ENCODE data around the gene PPP1R3G.
A peak's percentile ranks its signal among the peaks of the same experiment; 100 is the strongest.

PPP1R3G gene

GRCh38 chr6:5096482-5096881 is 11.3 kb downstream of the PPP1R3G start:
- no peaks in the 10 kb centered on the region for H3K36me3 ChIP-seq (replicated peaks in 1 of 2; ENCODE audit: control insufficient read depth in 2 of 2, insufficient read depth in 2 of 2, low read length in 2 of 2)
- H3K27me3 ChIP-seq (ENCODE audit: control insufficient read depth in 3 of 3, insufficient read depth in 3 of 3, low read depth in 1 of 3, low read length in 3 of 3), result no peaks in the 10 kb centered on the region
- no CpG with 5 or more reads among the region's 2 CpGs for WGBS, 2 donors (ENCODE audit: extremely low coverage in 2 of 2, insufficient read length in 2 of 2, insufficient replicate concordance in 1 of 2)
- H4K91ac ChIP-seq (ENCODE audit: low read depth, low read length, poor library complexity), result no peak overlapping the region
- no peak overlapping the region for H3K18ac ChIP-seq (ENCODE audit: low read length)
- H2AFZ ChIP-seq (ENCODE audit: low read length), result no peak overlapping the region
- H2BK120ac ChIP-seq (ENCODE audit: low read depth, low read length), result no peak overlapping the region
- H2BK5ac ChIP-seq (ENCODE audit: low read length), result no peak overlapping the region
- no peak overlapping the region for H4K8ac ChIP-seq (ENCODE audit: low read depth, low read length)
- H2BK12ac ChIP-seq (ENCODE audit: low read length), result no peak overlapping the region
- no peaks in the 10 kb centered on the region for H3K9me3 ChIP-seq (replicated peaks in 1 of 2; ENCODE audit: control insufficient read depth in 2 of 2, insufficient read depth in 1 of 2, low read depth in 1 of 2, low read length in 2 of 2)
- no peak overlapping the region for H2BK15ac ChIP-seq (ENCODE audit: low read length)
- H3K79me1 ChIP-seq (ENCODE audit: low read depth, low read length), result no peaks in the 10 kb centered on the region
- DNase-seq (ENCODE audit: low spot score), result no peak
- no peak overlapping the region for H3K4me3 ChIP-seq (ENCODE audit: low read length in 2 of 2)
- H2AK5ac ChIP-seq (ENCODE audit: low read depth, low read length), result no peak overlapping the region
- H3K27ac ChIP-seq (replicated peaks; ENCODE audit: low read length), result no peak overlapping the region
- H3K9ac ChIP-seq (ENCODE audit: low read depth, low read length, poor library complexity), result no peak overlapping the region
- no peak overlapping the region for H3K14ac ChIP-seq (ENCODE audit: low read length)
- H3K4me2 ChIP-seq (ENCODE audit: insufficient read depth, low read length, poor library complexity, severe bottlenecking), result no peak overlapping the region
- no peak overlapping the region for H3K23ac ChIP-seq (ENCODE audit: low read depth, low read length, poor library complexity)
- H3K4ac ChIP-seq (ENCODE audit: low read length), result no peak overlapping the region
- no peaks in the 10 kb centered on the region for H3K4me1 ChIP-seq (ENCODE audit: control insufficient read depth in 2 of 2, insufficient read depth in 1 of 2, low read depth in 1 of 2, low read length in 2 of 2)

GRCh38 chr6:5098501-5099270 is 13.5 kb downstream of the PPP1R3G start:
- WGBS, 2 donors (ENCODE audit: extremely low coverage in 2 of 2, insufficient read length in 2 of 2, insufficient replicate concordance in 1 of 2), result no CpG with 5 or more reads among the region's 14 CpGs

GRCh38 chr6:5099537-5099936 is 14.4 kb downstream of the PPP1R3G start:
- H2BK120ac ChIP-seq (ENCODE audit: low read depth, low read length), result no peak overlapping the region
- no peak overlapping the region for H2BK12ac ChIP-seq (ENCODE audit: low read length)
- WGBS, 2 donors (ENCODE audit: extremely low coverage in 2 of 2, insufficient read length in 2 of 2, insufficient replicate concordance in 1 of 2), result no CpG with 5 or more reads among the region's 3 CpGs
- no peak overlapping the region for H3K27ac ChIP-seq (replicated peaks; ENCODE audit: low read length)
- H3K23ac ChIP-seq (ENCODE audit: low read depth, low read length, poor library complexity), result no peak overlapping the region
- H3K4me1 ChIP-seq (ENCODE audit: control insufficient read depth in 2 of 2, insufficient read depth in 1 of 2, low read depth in 1 of 2, low read length in 2 of 2), result no peaks in the 10 kb centered on the region
- H3K4me2 ChIP-seq (ENCODE audit: insufficient read depth, low read length, poor library complexity, severe bottlenecking), result no peak overlapping the region
- H4K91ac ChIP-seq (ENCODE audit: low read depth, low read length, poor library complexity), result no peak overlapping the region
- H2AK5ac ChIP-seq (ENCODE audit: low read depth, low read length), result no peak overlapping the region
- no peak overlapping the region for H3K18ac ChIP-seq (ENCODE audit: low read length)
- no peak overlapping the region for H3K4ac ChIP-seq (ENCODE audit: low read length)
- H3K9ac ChIP-seq (ENCODE audit: low read depth, low read length, poor library complexity), result no peak overlapping the region
- no peak overlapping the region for H2AFZ ChIP-seq (ENCODE audit: low read length)
- H2BK15ac ChIP-seq (ENCODE audit: low read length), result no peak overlapping the region
- H2BK5ac ChIP-seq (ENCODE audit: low read length), result no peak overlapping the region
- H3K14ac ChIP-seq (ENCODE audit: low read length), result no peak overlapping the region
- H4K8ac ChIP-seq (ENCODE audit: low read depth, low read length), result no peak overlapping the region
- H3K4me3 ChIP-seq (ENCODE audit: low read length in 2 of 2), result no peak overlapping the region
- H3K27me3 ChIP-seq (ENCODE audit: control insufficient read depth in 3 of 3, insufficient read depth in 3 of 3, low read depth in 1 of 3, low read length in 3 of 3), result no peaks in the 10 kb centered on the region
- no peaks in the 10 kb centered on the region for H3K9me3 ChIP-seq (replicated peaks in 1 of 2; ENCODE audit: control insufficient read depth in 2 of 2, insufficient read depth in 1 of 2, low read depth in 1 of 2, low read length in 2 of 2)
- DNase-seq (ENCODE audit: low spot score), result no peak
- no peaks in the 10 kb centered on the region for H3K79me1 ChIP-seq (ENCODE audit: low read depth, low read length)
- no peaks in the 10 kb centered on the region for H3K36me3 ChIP-seq (replicated peaks in 1 of 2; ENCODE audit: control insufficient read depth in 2 of 2, insufficient read depth in 2 of 2, low read length in 2 of 2)

More at GRCh38 chr6:5098501-5099270, 13.5 kb downstream of the PPP1R3G start:
- no peaks in the 10 kb centered on the region for H3K4me1 ChIP-seq (ENCODE audit: control insufficient read depth in 2 of 2, insufficient read depth in 1 of 2, low read depth in 1 of 2, low read length in 2 of 2)
- H3K4ac ChIP-seq (ENCODE audit: low read length), result no peak overlapping the region
- H3K4me2 ChIP-seq (ENCODE audit: insufficient read depth, low read length, poor library complexity, severe bottlenecking), result no peak overlapping the region
- no peak overlapping the region for H2AFZ ChIP-seq (ENCODE audit: low read length)
- no peak overlapping the region for H2BK12ac ChIP-seq (ENCODE audit: low read length)
- H2BK15ac ChIP-seq (ENCODE audit: low read length), result no peak overlapping the region
- H4K91ac ChIP-seq (ENCODE audit: low read depth, low read length, poor library complexity), result no peak overlapping the region
- DNase-seq (ENCODE audit: low spot score), result no peak
- no peaks in the 10 kb centered on the region for H3K36me3 ChIP-seq (replicated peaks in 1 of 2; ENCODE audit: control insufficient read depth in 2 of 2, insufficient read depth in 2 of 2, low read length in 2 of 2)
- H3K4me3 ChIP-seq (ENCODE audit: low read length in 2 of 2), result peak overlapping the region in 1 of 2 donors; percentile 38
- H2BK5ac ChIP-seq (ENCODE audit: low read length), result no peak overlapping the region
- no peak overlapping the region for H3K14ac ChIP-seq (ENCODE audit: low read length)
- H3K23ac ChIP-seq (ENCODE audit: low read depth, low read length, poor library complexity), result no peak overlapping the region
- H3K9me3 ChIP-seq (replicated peaks in 1 of 2; ENCODE audit: control insufficient read depth in 2 of 2, insufficient read depth in 1 of 2, low read depth in 1 of 2, low read length in 2 of 2), result no peaks in the 10 kb centered on the region
- no peak overlapping the region for H2AK5ac ChIP-seq (ENCODE audit: low read depth, low read length)
- no peak overlapping the region for H3K9ac ChIP-seq (ENCODE audit: low read depth, low read length, poor library complexity)
- H3K27me3 ChIP-seq (ENCODE audit: control insufficient read depth in 3 of 3, insufficient read depth in 3 of 3, low read depth in 1 of 3, low read length in 3 of 3), result no peaks in the 10 kb centered on the region
- no peak overlapping the region for H4K8ac ChIP-seq (ENCODE audit: low read depth, low read length)
- no peak overlapping the region for H3K27ac ChIP-seq (replicated peaks; ENCODE audit: low read length)
- H3K79me1 ChIP-seq (ENCODE audit: low read depth, low read length), result no peaks in the 10 kb centered on the region
- no peak overlapping the region for H2BK120ac ChIP-seq (ENCODE audit: low read depth, low read length)
- H3K18ac ChIP-seq (ENCODE audit: low read length), result no peak overlapping the region

- H3K27ac ChIP-seq (replicated peaks; ENCODE audit: low read length), result no peak overlapping the region
- no peak overlapping the region for H3K9ac ChIP-seq (ENCODE audit: low read depth, low read length, poor library complexity)
- no peak overlapping the region for H4K91ac ChIP-seq (ENCODE audit: low read depth, low read length, poor library complexity)
- H3K4me1 ChIP-seq (ENCODE audit: control insufficient read depth in 2 of 2, insufficient read depth in 1 of 2, low read depth in 1 of 2, low read length in 2 of 2), result no peaks in the 10 kb centered on the region
- no peak overlapping the region for H3K4me3 ChIP-seq (ENCODE audit: low read length in 2 of 2)
- H4K8ac ChIP-seq (ENCODE audit: low read depth, low read length), result no peak overlapping the region
- no peak overlapping the region for H3K23ac ChIP-seq (ENCODE audit: low read depth, low read length, poor library complexity)
- no peak overlapping the region for H3K4me2 ChIP-seq (ENCODE audit: insufficient read depth, low read length, poor library complexity, severe bottlenecking)
- no peak overlapping the region for H2BK5ac ChIP-seq (ENCODE audit: low read length)
- no peak overlapping the region for H3K4ac ChIP-seq (ENCODE audit: low read length)
- no peak overlapping the region for H2BK120ac ChIP-seq (ENCODE audit: low read depth, low read length)
- H3K27me3 ChIP-seq (ENCODE audit: control insufficient read depth in 3 of 3, insufficient read depth in 3 of 3, low read depth in 1 of 3, low read length in 3 of 3), result no peaks in the 10 kb centered on the region
- H2AK5ac ChIP-seq (ENCODE audit: low read depth, low read length), result no peak overlapping the region
- H2BK15ac ChIP-seq (ENCODE audit: low read length), result no peak overlapping the region
- no peaks in the 10 kb centered on the region for H3K79me1 ChIP-seq (ENCODE audit: low read depth, low read length)
- no peak overlapping the region for H2AFZ ChIP-seq (ENCODE audit: low read length)
- no peak overlapping the region for H3K14ac ChIP-seq (ENCODE audit: low read length)
- DNase-seq (ENCODE audit: low spot score), result no peak
- no CpG with 5 or more reads among the region's 7 CpGs for WGBS, 2 donors (ENCODE audit: extremely low coverage in 2 of 2, insufficient read length in 2 of 2, insufficient replicate concordance in 1 of 2)
- no peaks in the 10 kb centered on the region for H3K9me3 ChIP-seq (replicated peaks in 1 of 2; ENCODE audit: control insufficient read depth in 2 of 2, insufficient read depth in 1 of 2, low read depth in 1 of 2, low read length in 2 of 2)
- no peak overlapping the region for H3K18ac ChIP-seq (ENCODE audit: low read length)
- no peaks in the 10 kb centered on the region for H3K36me3 ChIP-seq (replicated peaks in 1 of 2; ENCODE audit: control insufficient read depth in 2 of 2, insufficient read depth in 2 of 2, low read length in 2 of 2)
- no peak overlapping the region for H2BK12ac ChIP-seq (ENCODE audit: low read length)
Observed at GRCh38 chr6:5100806-5101205, 15.7 kb downstream of the PPP1R3G start.

Data from neuronal stem cell (in vitro differentiated cells).